ENCODE results near the gene TCF3. TPM values are rescaled to one million over a fixed set of nuclear protein-coding genes. Genes with fewer than 3 reads are reported as not detected.

TCF3 gene
- total and polyA plus RNA-seq, 10 of the 15 experiments (the other 5 are each of a cell fraction or from before 2014, with no cell fraction given), result 6.7 to 282 (median 70.7) TPM

- FAIRE-seq (no peak), DNase-seq (ENCODE audit: low read depth, low spot score) (no peak), ATAC-seq (no peak)
- H3K36me3 ChIP-seq (ENCODE audit: control insufficient read depth in 2 of 2, insufficient read depth in 2 of 2, low read length in 1 of 2), result peaks cover 6 to 18% of the 10 kb centered on the region in 2 experiments; a peak in 3 of 4 replicates
- H3K9ac ChIP-seq (ENCODE audit: control insufficient read depth, insufficient read depth, low read length), result no peak overlapping the region
- H3K4me1 ChIP-seq (ENCODE audit: control insufficient read depth, insufficient read depth, low read length), result peaks cover 4% of the 10 kb centered on the region; the same call in 1 of the 2 replicates
- no peak overlapping the region for H3K27ac ChIP-seq (ENCODE audit: control insufficient read depth, insufficient read depth)
- 96% methylated on average over 15 of the region's 15 CpGs for WGBS (ENCODE audit: insufficient coverage, insufficient replicate concordance, low lambda C conversion rate, missing lambda C conversion rate)
- H3K9me3 ChIP-seq (replicated peaks; ENCODE audit: control insufficient read depth, insufficient read depth, low read length), result no peaks in the 10 kb centered on the region
- ChIA-PET POLR2A (no interaction called here), SMC1A (ENCODE audit: uncharacterized antibody, unreplicated experiment) (no interaction called here), RAD21 (ENCODE audit: unreplicated experiment) (no interaction called here), CTCF (interaction anchor here (0.7 kb wide), 1 partner anchor 9 kb away, joined by 3 read pairs; no protein-coding TSS in a partner anchor)
- no peak overlapping the region for H3K4me2 ChIP-seq (ENCODE audit: control insufficient read depth, insufficient read depth)
- peaks cover 23% of the 10 kb centered on the region for H3K79me2 ChIP-seq (ENCODE audit: control insufficient read depth, insufficient read depth, low read length)
- no peak for TF ChIP-seq EED (IDR thresholded peaks at IDR 0.05; ENCODE audit: low read depth)
- no peak for TF ChIP-seq KDM1A (IDR thresholded peaks at IDR 0.05; ENCODE audit: borderline replicate concordance)
- in situ Hi-C loops (cut with MboI), result no loop called here
- H2AFZ ChIP-seq (ENCODE audit: control insufficient read depth, low read depth, low read length), result no peak overlapping the region
- H4K20me1 ChIP-seq (ENCODE audit: control insufficient read depth, insufficient read depth), result no peaks in the 10 kb centered on the region
- no TSS peak for BruUV-seq (replicated peaks)
- intact Hi-C loops (cut with micrococcal nuclease; ENCODE audit: unreplicated experiment), result no loop called here
- H3K27me3 ChIP-seq (replicated peaks in 1 of 2; ENCODE audit: control insufficient read depth in 2 of 2, insufficient read depth in 2 of 2, low read length in 1 of 2), result no peaks in the 10 kb centered on the region
- H3K4me3 ChIP-seq, result no peak overlapping the region
Measured at GRCh38 chr19:1599460-1599846, 53.0 kb downstream of the TCF3 start.

- WGBS (ENCODE audit: insufficient coverage, insufficient replicate concordance, low lambda C conversion rate, missing lambda C conversion rate), result 97% methylated on average over 20 of the region's 20 CpGs
Measured at GRCh38 chr19:1598777-1599459, 53.5 kb downstream of the TCF3 start.

More at GRCh38 chr19:1598777-1599459, 53.5 kb downstream of the TCF3 start:
- DNase-seq (ENCODE audit: low read depth, low spot score), result no peak
- peaks cover 6 to 18% of the 10 kb centered on the region in 2 experiments; a peak in 3 of 4 replicates for H3K36me3 ChIP-seq (ENCODE audit: control insufficient read depth in 2 of 2, insufficient read depth in 2 of 2, low read length in 1 of 2)
- BruUV-seq (replicated peaks), result no TSS peak
- no peaks in the 10 kb centered on the region for H3K9me3 ChIP-seq (replicated peaks; ENCODE audit: control insufficient read depth, insufficient read depth, low read length)
- no peak for TF ChIP-seq ZSCAN29 (IDR thresholded peaks at IDR 0.05)
- no peak for TF ChIP-seq SIX5 (IDR thresholded peaks at IDR 0.05; ENCODE audit: low read depth, low read length, severe bottlenecking)
- peak; percentile 9; the same call in 1 of the 2 replicates for TF ChIP-seq POLR2A (IDR thresholded peaks at IDR 0.05; ENCODE audit: low read depth, low read length)
- H3K4me3 ChIP-seq, result no peak overlapping the region
- no peaks in the 10 kb centered on the region for H4K20me1 ChIP-seq (ENCODE audit: control insufficient read depth, insufficient read depth)
- no peak for ATAC-seq
- H3K27ac ChIP-seq (ENCODE audit: control insufficient read depth, insufficient read depth), result no peak overlapping the region
- no peak overlapping the region for H3K4me2 ChIP-seq (ENCODE audit: control insufficient read depth, insufficient read depth)
- SMC1A ChIA-PET (ENCODE audit: uncharacterized antibody, unreplicated experiment), result no interaction called here
- in situ Hi-C loops (cut with MboI) (no loop called here), intact Hi-C loops (cut with micrococcal nuclease; ENCODE audit: unreplicated experiment) (no loop called here)
- CTCF ChIA-PET, result interaction anchor here (1.2 kb wide), 1 partner anchor 74 kb away, joined by 3 read pairs; no protein-coding TSS in a partner anchor
- H3K79me2 ChIP-seq (ENCODE audit: control insufficient read depth, insufficient read depth, low read length), result peaks cover 18% of the 10 kb centered on the region
- RAD21 ChIA-PET (ENCODE audit: unreplicated experiment), result no interaction called here
- no peaks in the 10 kb centered on the region for H3K27me3 ChIP-seq (replicated peaks in 1 of 2; ENCODE audit: control insufficient read depth in 2 of 2, insufficient read depth in 2 of 2, low read length in 1 of 2)
- H2AFZ ChIP-seq (ENCODE audit: control insufficient read depth, low read depth, low read length), result no peak overlapping the region
- H3K4me1 ChIP-seq (ENCODE audit: control insufficient read depth, insufficient read depth, low read length), result peaks cover 4% of the 10 kb centered on the region; the same call in 1 of the 2 replicates
- no peak for FAIRE-seq
- H3K9ac ChIP-seq (ENCODE audit: control insufficient read depth, insufficient read depth, low read length), result no peak overlapping the region
- POLR2A ChIA-PET, result interaction anchor here (0.6 kb wide), 1 partner anchor 48 kb away, joined by 3 read pairs; no protein-coding TSS in a partner anchor

Measured in GM12878 (cell line).